GM18526 (cell line): ENCODE data around the gene CD164L2.

Experiments used
- POLR2A ChIP-seq: IDR thresholded peaks from 3 replicates; pipeline ENCODE4 v1.6.1; 2011; ENCODE audit not compliant: insufficient read length; ENCODE audit errors: extremely low read depth

The CD164L2 gene

DNA sequence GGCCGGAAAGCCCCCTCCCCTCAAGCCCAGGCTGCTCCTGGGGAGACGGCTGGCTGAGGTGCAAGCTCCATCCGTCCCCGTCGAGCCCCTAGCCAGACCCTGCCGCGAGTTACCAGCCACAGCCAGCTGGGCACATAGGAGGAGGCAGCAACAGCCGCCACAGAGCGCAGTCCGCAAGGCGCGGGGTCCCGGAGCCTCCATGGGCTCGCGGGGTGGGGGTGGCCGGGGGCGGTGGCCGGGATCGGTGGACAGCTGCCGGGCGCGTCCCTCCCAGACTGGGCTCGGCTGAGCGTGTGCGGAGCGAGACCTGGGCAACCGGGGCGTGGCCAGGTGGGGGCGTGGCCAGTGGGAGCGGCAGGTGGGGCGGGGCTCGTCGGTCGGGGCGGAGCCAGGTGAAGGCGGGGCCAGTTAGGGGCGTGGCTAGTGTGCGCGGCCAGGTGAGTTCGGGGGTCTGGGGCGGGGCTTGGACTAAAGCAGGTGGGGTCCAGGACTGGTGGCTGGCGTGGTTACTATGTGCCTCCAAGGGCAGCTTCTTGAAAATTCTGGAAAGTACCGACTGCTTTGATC is at the start of gene CD164L2:
Gene CD164L2, minus strand, starts transcription at position 295 of the 567 bp plus-strand sequence. Its CDS starts 94 bp downstream, at position 201.
- TF ChIP-seq POLR2A, result no peak

GRCh38 chr1:27431601-27431940 is 48.4 kb upstream of the CD164L2 start:
- TF ChIP-seq POLR2A, result no peak

DNA sequence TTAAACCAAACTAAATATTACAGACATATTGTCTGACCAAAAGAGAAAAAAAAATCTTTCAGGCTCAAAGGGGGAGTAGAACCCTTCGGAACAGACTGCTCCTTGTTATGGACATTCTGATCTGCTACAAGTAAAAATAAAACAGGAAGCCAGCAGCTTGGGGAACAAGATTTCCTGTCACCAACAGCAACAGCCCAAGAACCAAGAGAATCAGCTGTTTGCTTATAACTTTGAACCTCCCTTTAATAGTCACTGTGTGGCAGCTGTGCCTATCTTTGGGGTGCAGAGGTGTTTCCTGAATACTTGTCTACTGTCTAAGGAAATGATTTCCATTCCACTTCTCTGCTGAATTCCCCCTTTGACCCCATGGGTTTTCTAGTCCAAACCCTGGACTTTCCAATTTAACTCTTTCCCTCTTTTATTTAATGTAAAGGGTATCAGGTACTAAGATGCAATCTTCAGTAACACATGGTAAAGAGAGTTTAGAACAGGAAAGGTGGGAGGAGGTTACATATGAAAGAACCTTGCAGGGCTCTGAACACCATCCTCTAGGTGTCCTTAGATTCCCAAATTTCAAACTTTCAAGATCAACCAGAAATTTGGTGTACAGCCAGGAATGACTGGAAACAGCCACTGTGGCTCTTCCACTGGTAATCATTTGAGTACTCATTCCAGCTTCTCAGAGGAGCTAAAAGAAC is 47.9 kb upstream of the CD164L2 start:
- TF ChIP-seq POLR2A, result no peak

DNA sequence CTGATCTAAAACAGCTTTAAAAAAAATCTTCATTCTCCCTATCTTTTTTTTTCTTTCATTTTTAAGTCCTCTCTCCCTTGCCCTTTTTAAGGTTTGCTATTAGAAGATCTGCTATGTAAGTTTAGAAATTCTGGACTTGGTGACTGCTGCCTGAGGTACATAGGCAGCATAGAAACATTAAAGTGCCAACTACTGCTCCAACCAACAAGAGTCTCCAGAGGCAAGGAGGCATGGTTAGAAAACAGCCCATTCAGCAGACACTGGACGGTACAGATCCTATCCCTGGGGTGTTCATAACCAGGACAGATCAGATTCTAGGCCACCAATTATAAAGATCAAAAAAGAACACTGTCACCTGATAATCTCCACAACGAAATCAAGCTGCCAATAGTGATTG is 45.9 kb upstream of the CD164L2 start:
- TF ChIP-seq POLR2A, result no peak

DNA sequence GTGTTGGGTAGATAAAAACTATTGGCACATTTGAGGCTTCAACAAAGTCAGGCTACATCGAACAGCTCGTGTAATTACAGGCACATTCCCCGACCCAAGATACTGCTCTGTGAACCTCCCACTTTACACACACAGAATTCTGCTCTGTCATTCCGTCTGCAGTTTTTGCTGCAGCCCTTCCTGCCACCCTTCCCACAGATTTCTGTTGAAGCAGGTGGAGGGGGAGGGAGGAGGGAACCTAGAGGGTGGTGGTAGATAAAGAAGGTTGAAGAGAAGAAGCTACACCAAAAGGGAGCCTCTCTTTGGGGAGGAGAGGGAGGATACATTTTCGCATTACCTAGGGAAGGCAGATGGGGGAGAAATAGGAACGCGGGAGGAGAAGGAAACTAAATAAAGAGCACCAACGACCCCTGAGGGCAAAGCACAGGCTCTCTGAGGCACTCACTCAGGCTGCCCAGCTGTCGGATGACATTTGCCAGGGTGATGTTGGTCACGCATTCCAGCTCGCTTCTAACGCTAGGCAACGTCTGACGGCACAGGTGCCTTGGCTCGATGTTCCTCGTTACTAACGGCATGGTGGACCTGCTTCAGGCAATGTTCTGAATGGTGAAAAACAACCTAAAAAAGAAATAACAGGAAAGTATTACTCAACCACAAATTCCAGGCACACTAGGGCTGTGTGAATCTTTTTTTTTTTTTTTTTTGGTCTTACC is 45.3 kb upstream of the CD164L2 start:
- no peak for TF ChIP-seq POLR2A

DNA sequence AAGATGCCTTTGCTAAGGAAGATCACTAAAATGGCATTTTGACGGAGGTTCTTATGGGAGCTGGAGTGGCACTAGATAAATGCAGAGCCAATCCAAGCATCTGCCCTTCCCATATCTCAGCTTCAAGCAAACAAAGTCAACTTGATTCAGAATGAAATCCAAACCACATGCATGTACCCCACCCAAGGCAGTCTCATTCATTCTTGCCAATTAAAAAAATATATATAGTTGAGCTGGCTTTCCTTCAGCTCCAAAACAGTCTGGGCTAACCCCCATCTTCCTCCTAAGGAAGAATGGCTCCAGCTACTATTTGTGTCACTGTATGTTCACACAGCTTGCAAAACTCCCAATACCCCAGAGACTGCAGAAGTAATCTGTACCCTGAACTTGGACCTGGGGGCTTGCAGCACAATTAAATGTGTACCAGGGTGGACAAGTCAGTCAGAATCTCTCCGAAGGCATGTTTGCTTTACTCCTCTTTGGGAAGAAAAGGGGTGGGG is 44.7 kb upstream of the CD164L2 start:
- no peak for TF ChIP-seq POLR2A

DNA sequence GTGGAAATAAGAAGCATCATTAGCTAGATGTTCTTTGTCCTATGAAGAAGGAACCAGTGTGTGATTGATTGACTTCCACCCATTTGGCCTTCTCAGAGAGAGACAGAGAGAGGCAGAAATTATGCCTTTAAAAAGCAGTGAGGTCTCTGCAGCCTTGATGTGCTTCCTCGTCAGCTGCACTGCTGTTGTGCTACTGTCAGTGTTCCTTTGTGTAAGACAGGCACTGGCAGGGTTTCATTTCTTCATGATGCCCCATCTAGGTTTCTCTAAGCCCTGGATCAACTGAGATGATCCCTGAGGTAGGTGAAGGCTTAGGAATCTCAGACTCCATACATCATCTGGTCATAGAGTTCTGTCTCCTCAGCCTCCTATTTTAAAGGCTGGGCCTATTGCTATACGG is 44.2 kb upstream of the CD164L2 start:
- no peak for TF ChIP-seq POLR2A

- TF ChIP-seq POLR2A, result no peak
Observed at GRCh38 chr1:27423709-27424108, 40.6 kb upstream of the CD164L2 start.

DNA sequence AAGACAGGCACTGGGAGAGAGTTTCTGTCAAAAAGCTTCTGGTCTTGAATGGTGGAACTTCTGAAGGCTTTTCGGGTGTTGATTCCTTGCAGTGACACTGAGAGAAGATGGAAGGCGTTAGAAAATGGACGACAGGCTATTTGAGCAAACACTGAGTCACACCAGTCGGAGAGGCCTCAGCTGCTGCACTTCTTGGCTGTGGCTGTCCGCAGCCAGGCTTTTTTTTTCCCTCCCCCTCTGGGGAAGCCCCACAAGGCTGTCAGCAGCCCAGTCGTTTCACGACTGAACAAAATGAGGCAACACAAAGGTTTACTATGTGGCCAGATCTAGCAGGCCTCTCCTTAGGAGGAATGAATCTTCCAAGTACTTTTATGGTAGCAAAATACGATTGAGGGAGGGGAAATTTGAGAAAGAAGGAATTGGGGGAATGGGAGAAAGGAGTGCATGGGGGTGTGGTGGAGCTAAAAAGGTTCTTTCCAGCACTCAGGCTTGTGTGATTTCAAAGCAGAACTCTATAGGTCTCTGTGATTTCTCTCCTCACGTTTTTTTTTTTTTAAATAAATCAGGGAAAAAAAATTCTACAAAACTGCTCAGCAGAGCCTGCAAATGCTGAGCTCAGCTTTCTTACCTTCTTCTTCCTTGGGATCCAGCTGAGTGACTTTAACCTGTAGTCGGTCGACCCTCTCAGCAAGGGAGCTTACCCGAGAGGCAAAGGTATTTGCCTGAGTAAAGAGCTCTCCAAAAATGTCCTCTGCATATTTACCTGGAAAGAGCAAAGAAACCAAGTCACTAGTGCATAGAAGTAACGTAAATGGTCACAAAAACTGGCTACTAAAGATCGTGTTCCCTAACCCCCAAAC is 35.4 kb upstream of the CD164L2 start:
- TF ChIP-seq POLR2A, result no peak

- TF ChIP-seq POLR2A, result no peak
Observed at GRCh38 chr1:27417713-27418112, 34.6 kb upstream of the CD164L2 start.

- TF ChIP-seq POLR2A, result no peak
Observed at GRCh38 chr1:27416387-27417111, 33.4 kb upstream of the CD164L2 start.

GRCh38 chr1:27414091-27414490 is 31.0 kb upstream of the CD164L2 start:
- no peak for TF ChIP-seq POLR2A

- no peak for TF ChIP-seq POLR2A
Observed at GRCh38 chr1:27413004-27413403, 29.9 kb upstream of the CD164L2 start.

- TF ChIP-seq POLR2A, result no peak
Observed at GRCh38 chr1:27412502-27412901, 29.4 kb upstream of the CD164L2 start.

GRCh38 chr1:27410709-27411108 is 27.6 kb upstream of the CD164L2 start:
- no peak for TF ChIP-seq POLR2A
